ENCODE results near the gene FGF11. TPM values are rescaled to one million over a fixed set of nuclear protein-coding genes. Genes with fewer than 3 reads are reported as not detected.

The FGF11 gene
- polyA plus RNA-seq, 2 of the 4 experiments (the other 2 are of a cell fraction), result 1.4 to 1.8 TPM

DNA sequence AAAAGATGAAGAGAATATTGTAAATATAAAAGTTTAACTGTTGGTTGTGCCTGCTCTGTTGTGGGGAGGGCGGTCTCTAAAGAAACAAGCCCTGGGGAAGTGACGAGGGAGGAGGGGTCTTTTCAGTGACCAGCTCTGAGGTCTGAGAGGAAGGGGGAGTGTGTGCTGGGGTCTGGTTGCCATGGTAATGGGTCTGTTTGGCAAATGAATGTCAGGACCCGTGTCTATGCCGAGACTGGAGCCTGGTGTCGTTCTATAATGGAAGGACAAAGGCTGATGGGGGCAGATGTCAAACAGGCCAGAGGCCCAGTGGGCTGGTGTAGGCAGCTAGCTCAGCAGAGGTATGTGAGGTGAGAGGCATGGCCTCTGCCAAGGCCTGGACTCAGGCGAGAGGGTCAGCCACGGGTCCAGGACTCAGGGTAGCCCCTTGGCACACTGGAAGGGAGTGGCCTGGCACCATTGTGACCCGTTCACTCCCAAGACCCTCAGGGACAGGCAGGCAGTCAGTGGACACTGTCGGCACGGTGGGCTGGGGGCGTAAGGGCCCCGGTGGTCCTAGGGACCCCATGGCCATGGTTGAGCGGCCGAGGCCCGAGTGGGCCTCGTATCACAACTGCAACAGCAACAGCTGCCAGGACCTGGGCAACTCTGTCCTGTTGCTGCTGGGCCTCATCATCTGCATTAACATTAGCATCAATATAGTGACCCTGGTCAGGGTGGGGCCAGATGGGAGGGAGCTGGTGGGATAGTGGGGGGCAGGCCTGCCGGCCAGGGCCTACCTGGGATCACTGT is 19.3 kb upstream of the FGF11 start, which contains the start of gene SPEM1 (continued):
- TF ChIP-seq HOXB13 (CRISPR knock-in tag; IDR thresholded peaks at IDR 0.05; ENCODE audit: low read depth), result no peak

DNA sequence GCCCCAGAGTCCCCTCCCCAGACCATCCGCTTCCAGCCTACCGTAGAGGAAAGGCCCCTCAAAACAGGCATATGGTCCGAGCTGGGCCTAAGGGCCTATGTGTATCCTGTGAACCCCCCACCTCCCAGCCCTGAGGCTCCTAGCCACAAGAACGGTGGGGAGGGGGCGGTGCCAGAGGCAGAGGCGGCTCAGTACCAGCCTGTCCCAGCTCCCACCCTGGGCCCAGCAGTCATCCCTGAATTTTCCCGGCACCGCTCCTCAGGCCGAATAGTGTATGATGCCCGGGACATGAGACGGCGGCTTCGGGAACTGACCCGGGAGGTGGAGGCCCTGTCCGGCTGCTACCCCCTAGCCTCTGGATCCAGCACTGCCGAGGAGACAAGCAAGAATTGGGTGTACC is 18.1 kb upstream of the FGF11 start:
- DNase-seq (ENCODE audit: low read depth in 1 of 2, low spot score in 1 of 2) (no peak), FAIRE-seq (no peak), ATAC-seq (no peak; a peak in 1 of 6 replicates)
- no peak overlapping the region for H3K4me2 ChIP-seq
- CTCF ChIA-PET, result interaction anchor here (0.7 to 3.3 kb wide), 8 partner anchors 10 to 141 kb away, joined by 3 to 18 read pairs (median 7); partner anchors contain the start of gene SENP3
- H3K4me1 ChIP-seq, result no peaks in the 10 kb centered on the region
- no peak for TF ChIP-seq RAD21 (conservative IDR thresholded peaks at IDR 0.05 in 1 of 2, IDR thresholded peaks at IDR 0.05 in 1 of 2)
- TF ChIP-seq SREBF2 (IDR thresholded peaks at IDR 0.05), result no peak
- TF ChIP-seq ZC3H11A (IDR thresholded peaks at IDR 0.05), result no peak
- no peak for TF ChIP-seq BHLHE40 (IDR thresholded peaks at IDR 0.05; ENCODE audit: low read depth, low read length)
- TF ChIP-seq ZNF302 (CRISPR knock-in tag; IDR thresholded peaks at IDR 0.05), result no peak
- no peak for TF ChIP-seq RNF2 (IDR thresholded peaks at IDR 0.05; ENCODE audit: borderline replicate concordance, low read depth)
- TF ChIP-seq ZSCAN20 (CRISPR knock-in tag; IDR thresholded peaks at IDR 0.05), result no peak
- no peak for TF ChIP-seq GATA3 (IDR thresholded peaks at IDR 0.05; ENCODE audit: borderline replicate concordance)
- TF ChIP-seq CBX8 (IDR thresholded peaks at IDR 0.05), result no peak
- TF ChIP-seq USF2 (IDR thresholded peaks at IDR 0.05), result no peak
- TF ChIP-seq KDM5A (IDR thresholded peaks at IDR 0.05), result no peak
- no peak for TF ChIP-seq EP300 (IDR thresholded peaks at IDR 0.05)
- TF ChIP-seq, protein P1, sequence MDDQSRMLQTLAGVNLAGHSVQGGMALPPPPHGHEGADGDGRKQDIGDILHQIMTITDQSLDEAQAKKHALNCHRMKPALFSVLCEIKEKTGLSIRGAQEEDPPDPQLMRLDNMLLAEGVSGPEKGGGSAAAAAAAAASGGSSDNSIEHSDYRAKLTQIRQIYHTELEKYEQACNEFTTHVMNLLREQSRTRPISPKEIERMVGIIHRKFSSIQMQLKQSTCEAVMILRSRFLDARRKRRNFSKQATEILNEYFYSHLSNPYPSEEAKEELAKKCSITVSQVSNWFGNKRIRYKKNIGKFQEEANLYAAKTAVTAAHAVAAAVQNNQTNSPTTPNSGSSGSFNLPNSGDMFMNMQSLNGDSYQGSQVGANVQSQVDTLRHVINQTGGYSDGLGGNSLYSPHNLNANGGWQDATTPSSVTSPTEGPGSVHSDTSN (IDR thresholded peaks at IDR 0.05), result no peak
- TF ChIP-seq FOXS1 (CRISPR knock-in tag; IDR thresholded peaks at IDR 0.05), result no peak
- TF ChIP-seq RCOR1 (IDR thresholded peaks at IDR 0.05; ENCODE audit: low read depth, low read length), result no peak
- no peak for TF ChIP-seq ESRRA (IDR thresholded peaks at IDR 0.05; ENCODE audit: borderline replicate concordance, low read length)
- H3K27ac ChIP-seq, result no peak overlapping the region
- WGBS (ENCODE audit: missing lambda C conversion rate), result 94% methylated on average over 14 of the region's 16 CpGs
- POLR2A ChIA-PET, result interaction anchor here (1.4 kb wide), 1 partner anchor 9 kb away, joined by 3 read pairs; no protein-coding TSS in a partner anchor
- H3K9me3 ChIP-seq, result no peaks in the 10 kb centered on the region
- no peak overlapping the region for H3K4me3 ChIP-seq

DNA sequence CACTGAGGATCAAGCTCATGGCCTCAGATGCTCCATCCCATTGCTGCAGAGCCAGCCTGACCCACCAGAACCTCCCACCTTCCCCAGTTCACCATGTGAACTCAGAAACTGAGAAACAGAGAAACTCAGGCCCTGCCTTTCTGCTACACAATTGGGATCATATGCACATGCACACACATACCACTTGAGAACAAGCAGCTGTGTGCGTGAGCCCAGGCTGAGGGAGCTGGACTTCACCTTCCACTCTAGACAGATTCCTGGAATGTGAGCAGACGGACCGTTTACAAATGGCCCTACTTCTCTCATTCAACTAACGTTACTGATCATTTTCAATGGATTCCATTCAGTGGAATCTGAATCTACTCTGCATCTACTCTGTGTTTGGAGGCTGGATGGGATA is 15.6 kb upstream of the FGF11 start:
- Histone ChIP-seq H3K4me1 (no peaks in the 10 kb centered on the region), H3K4me3 (no peak overlapping the region), H3K27ac (no peak overlapping the region), H3K9me3 (no peaks in the 10 kb centered on the region), H3K4me2 (no peak overlapping the region)
- 81% methylated on average over 4 of the region's 4 CpGs for WGBS (ENCODE audit: missing lambda C conversion rate)
- ATAC-seq (no peak), DNase-seq (ENCODE audit: low read depth in 1 of 2, low spot score in 1 of 2) (no peak), FAIRE-seq (no peak)
- TF ChIP-seq EP300 (IDR thresholded peaks at IDR 0.05), result no peak
- no peak for TF ChIP-seq CHD2 (IDR thresholded peaks at IDR 0.05; ENCODE audit: low read length, partially characterized antibody)
- TF ChIP-seq RNF2 (IDR thresholded peaks at IDR 0.05; ENCODE audit: borderline replicate concordance, low read depth), result no peak
- TF ChIP-seq, protein P1 (IDR thresholded peaks at IDR 0.05), result no peak
- TF ChIP-seq E2F6 (IDR thresholded peaks at IDR 0.05; ENCODE audit: borderline replicate concordance, low read depth), result no peak
- TF ChIP-seq FOSB (CRISPR knock-in tag; IDR thresholded peaks at IDR 0.05), result no peak
- TF ChIP-seq GATA3 (IDR thresholded peaks at IDR 0.05; ENCODE audit: borderline replicate concordance), result no peak
- no peak for TF ChIP-seq ESRRA (IDR thresholded peaks at IDR 0.05; ENCODE audit: borderline replicate concordance, low read length)
- TF ChIP-seq CHD4 (IDR thresholded peaks at IDR 0.05; ENCODE audit: borderline replicate concordance), result no peak
- TF ChIP-seq, protein P2, sequence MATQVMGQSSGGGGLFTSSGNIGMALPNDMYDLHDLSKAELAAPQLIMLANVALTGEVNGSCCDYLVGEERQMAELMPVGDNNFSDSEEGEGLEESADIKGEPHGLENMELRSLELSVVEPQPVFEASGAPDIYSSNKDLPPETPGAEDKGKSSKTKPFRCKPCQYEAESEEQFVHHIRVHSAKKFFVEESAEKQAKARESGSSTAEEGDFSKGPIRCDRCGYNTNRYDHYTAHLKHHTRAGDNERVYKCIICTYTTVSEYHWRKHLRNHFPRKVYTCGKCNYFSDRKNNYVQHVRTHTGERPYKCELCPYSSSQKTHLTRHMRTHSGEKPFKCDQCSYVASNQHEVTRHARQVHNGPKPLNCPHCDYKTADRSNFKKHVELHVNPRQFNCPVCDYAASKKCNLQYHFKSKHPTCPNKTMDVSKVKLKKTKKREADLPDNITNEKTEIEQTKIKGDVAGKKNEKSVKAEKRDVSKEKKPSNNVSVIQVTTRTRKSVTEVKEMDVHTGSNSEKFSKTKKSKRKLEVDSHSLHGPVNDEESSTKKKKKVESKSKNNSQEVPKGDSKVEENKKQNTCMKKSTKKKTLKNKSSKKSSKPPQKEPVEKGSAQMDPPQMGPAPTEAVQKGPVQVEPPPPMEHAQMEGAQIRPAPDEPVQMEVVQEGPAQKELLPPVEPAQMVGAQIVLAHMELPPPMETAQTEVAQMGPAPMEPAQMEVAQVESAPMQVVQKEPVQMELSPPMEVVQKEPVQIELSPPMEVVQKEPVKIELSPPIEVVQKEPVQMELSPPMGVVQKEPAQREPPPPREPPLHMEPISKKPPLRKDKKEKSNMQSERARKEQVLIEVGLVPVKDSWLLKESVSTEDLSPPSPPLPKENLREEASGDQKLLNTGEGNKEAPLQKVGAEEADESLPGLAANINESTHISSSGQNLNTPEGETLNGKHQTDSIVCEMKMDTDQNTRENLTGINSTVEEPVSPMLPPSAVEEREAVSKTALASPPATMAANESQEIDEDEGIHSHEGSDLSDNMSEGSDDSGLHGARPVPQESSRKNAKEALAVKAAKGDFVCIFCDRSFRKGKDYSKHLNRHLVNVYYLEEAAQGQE (IDR thresholded peaks at IDR 0.05), result no peak
- TF ChIP-seq, protein P3, sequence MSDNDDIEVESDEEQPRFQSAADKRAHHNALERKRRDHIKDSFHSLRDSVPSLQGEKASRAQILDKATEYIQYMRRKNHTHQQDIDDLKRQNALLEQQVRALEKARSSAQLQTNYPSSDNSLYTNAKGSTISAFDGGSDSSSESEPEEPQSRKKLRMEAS (IDR thresholded peaks at IDR 0.05), result no peak
- TF ChIP-seq MAFK (IDR thresholded peaks at IDR 0.05; ENCODE audit: partially characterized antibody), result no peak
- TF ChIP-seq HEYL (CRISPR knock-in tag; IDR thresholded peaks at IDR 0.05), result no peak
- ChIA-PET CTCF (interaction anchor here (0.9 to 5.7 kb wide), 7 partner anchors 9 to 68 kb away, joined by 3 to 50 read pairs (median 3); partner anchors contain the start of gene TMEM102), POLR2A (no interaction called here)
